A673 (cell line): Measurements from ENCODE around the gene NXF1.

ENCODE experiments used
- EZH2 ChIP-seq: fragments of 200-600 bp; sonication (generic); IDR thresholded peaks from 2 replicates; pipeline ENCODE4 v1.6.1; 2017; ENCODE audit warnings: borderline replicate concordance, low read depth, mild to moderate bottlenecking, mixed read lengths, antibody characterized with exemption, low read length; ENCODE audit not compliant: poor library complexity, severe bottlenecking
- TF ChIP-seq, protein P1 (sequence below): fragments of 300-800, 200-600 bp; sonication (generic); conservative IDR thresholded peaks from 2 replicates; pipeline ENCODE4 v1.5.1; 2017; ENCODE audit warnings: low read depth, mild to moderate bottlenecking, antibody characterized with exemption, low read length, moderate library complexity, mixed read lengths

DNA sequence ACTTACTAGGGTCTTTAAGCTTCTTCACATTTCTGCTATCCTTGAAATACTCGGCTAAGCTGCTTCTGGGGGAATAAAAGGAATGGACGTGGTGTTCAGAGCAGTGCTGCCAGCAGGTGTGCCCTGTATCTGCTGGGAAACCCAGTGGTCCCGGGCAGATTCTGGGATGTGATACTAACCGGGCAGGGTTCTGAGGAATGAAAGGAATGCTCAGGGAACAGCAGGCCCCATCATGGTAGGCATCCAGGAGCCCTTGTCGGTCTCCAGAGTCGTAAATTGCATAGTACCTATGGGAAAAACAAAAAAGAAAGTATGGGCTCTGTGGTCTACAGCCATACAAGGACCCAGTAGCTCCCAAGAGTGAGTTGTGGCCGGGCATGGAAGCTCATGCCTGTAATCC is 9.0 kb downstream of the NXF1 start:
- TF ChIP-seq, protein P1, sequence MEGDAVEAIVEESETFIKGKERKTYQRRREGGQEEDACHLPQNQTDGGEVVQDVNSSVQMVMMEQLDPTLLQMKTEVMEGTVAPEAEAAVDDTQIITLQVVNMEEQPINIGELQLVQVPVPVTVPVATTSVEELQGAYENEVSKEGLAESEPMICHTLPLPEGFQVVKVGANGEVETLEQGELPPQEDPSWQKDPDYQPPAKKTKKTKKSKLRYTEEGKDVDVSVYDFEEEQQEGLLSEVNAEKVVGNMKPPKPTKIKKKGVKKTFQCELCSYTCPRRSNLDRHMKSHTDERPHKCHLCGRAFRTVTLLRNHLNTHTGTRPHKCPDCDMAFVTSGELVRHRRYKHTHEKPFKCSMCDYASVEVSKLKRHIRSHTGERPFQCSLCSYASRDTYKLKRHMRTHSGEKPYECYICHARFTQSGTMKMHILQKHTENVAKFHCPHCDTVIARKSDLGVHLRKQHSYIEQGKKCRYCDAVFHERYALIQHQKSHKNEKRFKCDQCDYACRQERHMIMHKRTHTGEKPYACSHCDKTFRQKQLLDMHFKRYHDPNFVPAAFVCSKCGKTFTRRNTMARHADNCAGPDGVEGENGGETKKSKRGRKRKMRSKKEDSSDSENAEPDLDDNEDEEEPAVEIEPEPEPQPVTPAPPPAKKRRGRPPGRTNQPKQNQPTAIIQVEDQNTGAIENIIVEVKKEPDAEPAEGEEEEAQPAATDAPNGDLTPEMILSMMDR, result no peak
- TF ChIP-seq EZH2, result no peak
